Stimulated activated CD4-positive, alpha-beta T cell treated with anti-CD3 and anti-CD28 coated beads, Interleukin-12 subunit alpha, Interleukin-12 subunit beta, amount 100 ng/mL, for 24 hours (primary cell): ENCODE results near the gene SLC39A11.
"Not testable (repeated sequence)": the region's sequence is repeated elsewhere in the genome, so short reads cannot be mapped to it uniquely, and the experiment has no call there.

Source experiments
- DNase-seq, 2 experiments: peaks; one replicate each; pipeline ENCODE4 v3.0.0-alpha.2; 2020; ENCODE audit warnings: low read depth in 2 of 2

SLC39A11 gene

GRCh38 chr17:73071066-73071999 lies 21.2 kb downstream of the SLC39A11 start:
- no peak for DNase-seq

GRCh38 chr17:73069841-73070240 lies 22.6 kb downstream of the SLC39A11 start:
- no peak for DNase-seq

GRCh38 chr17:73069164-73069770 lies 23.2 kb downstream of the SLC39A11 start:
- DNase-seq, result no peak

GRCh38 chr17:73068322-73069153 lies 23.9 kb downstream of the SLC39A11 start:
- DNase-seq, result no peak

- not testable (repeated sequence) for DNase-seq
Observed at GRCh38 chr17:73067699-73068098, 24.8 kb downstream of the SLC39A11 start.

GRCh38 chr17:73067075-73067474 lies 25.4 kb downstream of the SLC39A11 start:
- DNase-seq, result no peak

GRCh38 chr17:73066148-73066884 lies 26.2 kb downstream of the SLC39A11 start:
- no peak for DNase-seq

GRCh38 chr17:73065376-73065775 lies 27.1 kb downstream of the SLC39A11 start:
- DNase-seq, result no peak

- DNase-seq, result no peak
Observed at GRCh38 chr17:73064084-73064938, 28.2 kb downstream of the SLC39A11 start.

- DNase-seq, result no peak
Observed at GRCh38 chr17:73062726-73063125, 29.8 kb downstream of the SLC39A11 start.

- DNase-seq, result no peak
Observed at GRCh38 chr17:73061161-73061560, 31.3 kb downstream of the SLC39A11 start.

GRCh38 chr17:73060721-73061120 lies 31.8 kb downstream of the SLC39A11 start:
- no peak for DNase-seq

- not testable (repeated sequence) for DNase-seq
Observed at GRCh38 chr17:73059713-73060112, 32.8 kb downstream of the SLC39A11 start.

GRCh38 chr17:73058022-73058421 lies 34.5 kb downstream of the SLC39A11 start:
- DNase-seq, result no peak

GRCh38 chr17:73057196-73057595 lies 35.3 kb downstream of the SLC39A11 start:
- no peak for DNase-seq

GRCh38 chr17:73052923-73053322 lies 39.6 kb downstream of the SLC39A11 start:
- no peak for DNase-seq

GRCh38 chr17:73050797-73051196 lies 41.7 kb downstream of the SLC39A11 start:
- no peak for DNase-seq

- no peak for DNase-seq
Observed at GRCh38 chr17:73048170-73048569, 44.3 kb downstream of the SLC39A11 start.

GRCh38 chr17:73045724-73046123 lies 46.8 kb downstream of the SLC39A11 start:
- DNase-seq, result no peak
